HepG2 (cell line): Measurements from ENCODE around the gene SNED1. TPM values are rescaled to one million over a fixed set of nuclear protein-coding genes. Genes with fewer than 3 reads are reported as not detected.

ENCODE experiments used
- ELF1 ChIP-seq: sonication (generic); formaldehyde crosslinking; IDR thresholded peaks from 2 replicates; pipeline ENCODE4 v1.4.0; 2020; ENCODE audit warnings: missing genetic modification reagents
- FOXM1 ChIP-seq: sonication (generic); formaldehyde crosslinking; IDR thresholded peaks from 2 replicates; pipeline ENCODE4 v1.5.0; 2020; ENCODE audit warnings: missing genetic modification reagents
- GMEB1 ChIP-seq: sonication (generic); formaldehyde crosslinking; IDR thresholded peaks from 2 replicates; pipeline ENCODE4 v1.5.1; 2020; ENCODE audit warnings: missing genetic modification reagents, mild to moderate bottlenecking, borderline replicate concordance
- GRHL1 ChIP-seq: sonication (generic); formaldehyde crosslinking; conservative IDR thresholded peaks from 2 replicates; pipeline ENCODE4 v1.8.0; 2022; ENCODE audit warnings: missing genetic modification reagents
- KMT2A ChIP-seq: sonication (generic); formaldehyde crosslinking; IDR thresholded peaks from 2 replicates; pipeline ENCODE4 v1.4.0; 2020; ENCODE audit warnings: missing genetic modification reagents
- MED1 ChIP-seq: sonication (generic); formaldehyde crosslinking; IDR thresholded peaks from 2 replicates; pipeline ENCODE4 v1.4.0; 2020; ENCODE audit warnings: missing genetic modification reagents
- PRDM15 ChIP-seq: sonication (generic); formaldehyde crosslinking; IDR thresholded peaks from 2 replicates; pipeline ENCODE4 v1.4.0; 2020; ENCODE audit warnings: missing genetic modification reagents
- SOX6 ChIP-seq, 2 experiments: fragments of 450-650 bp in 1 of 2; sonication (generic) in 1 of 2; formaldehyde crosslinking in 1 of 2; IDR thresholded peaks; 2 replicates each; pipeline versions ENCODE4 v1.4.0 to v1.6.1; 2017 to 2020; ENCODE audit warnings: antibody characterized with exemption in 1 of 2, mild to moderate bottlenecking in 1 of 2, missing genetic modification reagents in 1 of 2
- TRAFD1 ChIP-seq: sonication (generic); formaldehyde crosslinking; IDR thresholded peaks from 2 replicates; pipeline ENCODE4 v1.5.1; 2020; ENCODE audit warnings: missing genetic modification reagents, mild to moderate bottlenecking, borderline replicate concordance
- YEATS2 ChIP-seq: sonication (generic); formaldehyde crosslinking; IDR thresholded peaks from 2 replicates; pipeline ENCODE4 v1.4.0; 2020; ENCODE audit warnings: missing genetic modification reagents, borderline replicate concordance
- ZBTB8A ChIP-seq: sonication (generic); formaldehyde crosslinking; IDR thresholded peaks from 2 replicates; pipeline ENCODE4 v1.4.0; 2020; ENCODE audit warnings: mild to moderate bottlenecking, low read depth, missing genetic modification reagents, borderline replicate concordance
- ZFP41 ChIP-seq: sonication (generic); formaldehyde crosslinking; IDR thresholded peaks from 2 replicates; pipeline ENCODE4 v1.4.0; 2020; ENCODE audit warnings: mild to moderate bottlenecking, missing genetic modification reagents, borderline replicate concordance
- ZNF17 ChIP-seq: sonication (generic); formaldehyde crosslinking; IDR thresholded peaks from 2 replicates; pipeline ENCODE4 v1.5.0; 2020; ENCODE audit warnings: mild to moderate bottlenecking, missing genetic modification reagents
- ZNF205 ChIP-seq: IDR thresholded peaks from 2 replicates; pipeline ENCODE4 v1.6.1; 2018; ENCODE audit warnings: missing biosample characterization, missing genetic modification reagents
- ZNF225 ChIP-seq: sonication (generic); formaldehyde crosslinking; IDR thresholded peaks from 2 replicates; pipeline ENCODE4 v1.4.0; 2020; ENCODE audit warnings: mild to moderate bottlenecking, missing genetic modification reagents
- ZXDC ChIP-seq: sonication (generic); formaldehyde crosslinking; IDR thresholded peaks from 2 replicates; pipeline ENCODE4 v1.5.0; 2020; ENCODE audit warnings: mild to moderate bottlenecking, missing genetic modification reagents
- polyA plus RNA-seq, 8 experiments: library from polyadenylated mRNA; depleted of rRNA in 3 of 8; stranded (reverse) in 7 of 8; unstranded in 1 of 8; fragments of >200 nt; fragmentation: Illumina TruSeq in 4 of 8; extraction: Trizol in 4 of 8; gene quantifications; 2 replicates each; pipeline versions ENCODE4 v1.2.1 to v1.2.3, GENCODE V29; 2011 to 2016; ENCODE audit warnings: low read depth in 4 of 8, missing spikeins in 1 of 8, mixed read lengths in 1 of 8; ENCODE audit not compliant: insufficient read depth in 1 of 8
- total RNA-seq, 5 experiments: library from RNA; depleted of rRNA; stranded (reverse); fragments of >200 nt; fragmentation: Illumina TruSeq; extraction: Trizol; gene quantifications; 2 replicates each; pipeline ENCODE4 v1.2.3, GENCODE V29; 2016; ENCODE audit warnings: low read depth in 1 of 5

Gene SNED1
- total and polyA plus RNA-seq, 2 of the 13 experiments (the other 11 are each of a cell fraction or from before 2014, with no cell fraction given), result 0.15 to 0.65 TPM

GRCh38 chr2:240960309-240960970 lies 38.0 kb upstream of the SNED1 start (continued):
- peak; percentile 24; the same call in 1 of the 2 replicates for TF ChIP-seq TRAFD1 (CRISPR knock-in tag)
- TF ChIP-seq ELF1 (CRISPR knock-in tag), result peak; percentile 55; the same call in 1 of the 2 replicates
- no peak for TF ChIP-seq ZBTB8A (CRISPR knock-in tag)
- TF ChIP-seq PRDM15 (CRISPR knock-in tag), result no peak
- peak; percentile 69; the same call in 1 of the 2 replicates for TF ChIP-seq ZXDC (CRISPR knock-in tag)
- no peak for TF ChIP-seq ZNF17
- TF ChIP-seq GMEB1, result peak; percentile 64
- TF ChIP-seq ZNF205 (CRISPR knock-in tag), result peak; percentile 64; the same call in 1 of the 2 replicates
- TF ChIP-seq MED1 (CRISPR knock-in tag), result peak; percentile 90
- TF ChIP-seq SOX6 (IDR thresholded peaks at IDR 0.05), result no peak
- TF ChIP-seq SOX6 (CRISPR knock-in tag; IDR thresholded peaks at IDR 0.05), result peak; percentile 88
- peak; percentile 43 for TF ChIP-seq KMT2A (CRISPR knock-in tag)
- no peak for TF ChIP-seq ZFP41 (CRISPR knock-in tag)
- no peak for TF ChIP-seq GRHL1
- TF ChIP-seq ZNF225 (CRISPR knock-in tag), result peak; percentile 77; the same call in 1 of the 2 replicates
- no peak for TF ChIP-seq FOXM1 (CRISPR knock-in tag)
- no peak for TF ChIP-seq YEATS2 (CRISPR knock-in tag)
